GM12878 (cell line): ENCODE results near the gene HCAR1. TPM values are rescaled to one million over a fixed set of nuclear protein-coding genes. Genes with fewer than 3 reads are reported as not detected.

ENCODE experiments used
- BCL11A ChIP-seq: IDR thresholded peaks from 2 replicates; pipeline ENCODE4 v1.6.1; 2011; ENCODE audit warnings: low read depth, low read length
- NFIC ChIP-seq: IDR thresholded peaks from 2 replicates; pipeline ENCODE4 v1.6.1; 2012; ENCODE audit warnings: low read depth, mild to moderate bottlenecking, inconsistent platforms, low read length, moderate library complexity
- ZBTB33 ChIP-seq: fragments of 450-650 bp; IDR thresholded peaks from 2 replicates; pipeline ENCODE4 v1.6.1; 2017; ENCODE audit warnings: mild to moderate bottlenecking
- polyA plus RNA-seq, 11 experiments: library from polyadenylated mRNA; depleted of rRNA in 4 of 11; unstranded in 6 of 11; stranded (reverse) in 5 of 11; fragments of >200 nt; fragmentation: Nextera tagmentation in 4 of 11; fragmentation: Illumina TruSeq in 1 of 11; extraction: Ambion mirVana in 4 of 11; extraction: Trizol in 1 of 11; gene quantifications; 1 replicate in 1 of 11; 2 replicates in 10 of 11; pipeline versions ENCODE4 v1.2.1 to v1.2.3, GENCODE V29; 2011 to 2016; ENCODE audit warnings: inconsistent platforms in 2 of 11, missing spikeins in 2 of 11, low read depth in 1 of 11
- total RNA-seq, 4 experiments: library from RNA; depleted of rRNA in 3 of 4; stranded (reverse); fragments of >200 nt in 3 of 4; fragmentation: Illumina TruSeq in 1 of 4; extraction: Trizol in 1 of 4; gene quantifications; 2 replicates each; pipeline versions ENCODE4 v1.2.1 to v1.2.3, GENCODE V29; 2013 to 2021
- TF ChIP-seq, protein P1 (sequence below): IDR thresholded peaks from 2 replicates; pipeline ENCODE4 v1.6.1; 2012; ENCODE audit warnings: improper control_type of control experiment, low read depth, low read length; ENCODE audit not compliant: insufficient replicate concordance

Gene HCAR1
- total and polyA plus RNA-seq, 10 of the 15 experiments (the other 5 are each of a cell fraction or from before 2014, with no cell fraction given) = 0.01 to 0.05 (median 0.04) TPM; not detected in 7

- TF ChIP-seq, protein P1, sequence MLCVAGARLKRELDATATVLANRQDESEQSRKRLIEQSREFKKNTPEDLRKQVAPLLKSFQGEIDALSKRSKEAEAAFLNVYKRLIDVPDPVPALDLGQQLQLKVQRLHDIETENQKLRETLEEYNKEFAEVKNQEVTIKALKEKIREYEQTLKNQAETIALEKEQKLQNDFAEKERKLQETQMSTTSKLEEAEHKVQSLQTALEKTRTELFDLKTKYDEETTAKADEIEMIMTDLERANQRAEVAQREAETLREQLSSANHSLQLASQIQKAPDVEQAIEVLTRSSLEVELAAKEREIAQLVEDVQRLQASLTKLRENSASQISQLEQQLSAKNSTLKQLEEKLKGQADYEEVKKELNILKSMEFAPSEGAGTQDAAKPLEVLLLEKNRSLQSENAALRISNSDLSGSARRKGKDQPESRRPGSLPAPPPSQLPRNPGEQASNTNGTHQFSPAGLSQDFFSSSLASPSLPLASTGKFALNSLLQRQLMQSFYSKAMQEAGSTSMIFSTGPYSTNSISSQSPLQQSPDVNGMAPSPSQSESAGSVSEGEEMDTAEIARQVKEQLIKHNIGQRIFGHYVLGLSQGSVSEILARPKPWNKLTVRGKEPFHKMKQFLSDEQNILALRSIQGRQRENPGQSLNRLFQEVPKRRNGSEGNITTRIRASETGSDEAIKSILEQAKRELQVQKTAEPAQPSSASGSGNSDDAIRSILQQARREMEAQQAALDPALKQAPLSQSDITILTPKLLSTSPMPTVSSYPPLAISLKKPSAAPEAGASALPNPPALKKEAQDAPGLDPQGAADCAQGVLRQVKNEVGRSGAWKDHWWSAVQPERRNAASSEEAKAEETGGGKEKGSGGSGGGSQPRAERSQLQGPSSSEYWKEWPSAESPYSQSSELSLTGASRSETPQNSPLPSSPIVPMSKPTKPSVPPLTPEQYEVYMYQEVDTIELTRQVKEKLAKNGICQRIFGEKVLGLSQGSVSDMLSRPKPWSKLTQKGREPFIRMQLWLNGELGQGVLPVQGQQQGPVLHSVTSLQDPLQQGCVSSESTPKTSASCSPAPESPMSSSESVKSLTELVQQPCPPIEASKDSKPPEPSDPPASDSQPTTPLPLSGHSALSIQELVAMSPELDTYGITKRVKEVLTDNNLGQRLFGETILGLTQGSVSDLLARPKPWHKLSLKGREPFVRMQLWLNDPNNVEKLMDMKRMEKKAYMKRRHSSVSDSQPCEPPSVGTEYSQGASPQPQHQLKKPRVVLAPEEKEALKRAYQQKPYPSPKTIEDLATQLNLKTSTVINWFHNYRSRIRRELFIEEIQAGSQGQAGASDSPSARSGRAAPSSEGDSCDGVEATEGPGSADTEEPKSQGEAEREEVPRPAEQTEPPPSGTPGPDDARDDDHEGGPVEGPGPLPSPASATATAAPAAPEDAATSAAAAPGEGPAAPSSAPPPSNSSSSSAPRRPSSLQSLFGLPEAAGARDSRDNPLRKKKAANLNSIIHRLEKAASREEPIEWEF = no peak
- no peak for TF ChIP-seq NFIC
- TF ChIP-seq ZBTB33 = no peak
- TF ChIP-seq BCL11A = no peak
- TF ChIP-seq, all 136 proteins: peak for 0
Observed at GRCh38 chr12:122754790-122755189, 24.1 kb upstream of the HCAR1 start (continued).
